ENCODE measurements around the gene SYCP3. TPM values are rescaled to one million over a fixed set of nuclear protein-coding genes. Genes with fewer than 3 reads are reported as not detected.
A peak's percentile ranks its signal among the peaks of the same experiment; 100 is the strongest.

Gene SYCP3
- total and polyA plus RNA-seq, 2 of the 13 experiments (the other 11 are each of a cell fraction or from before 2014, with no cell fraction given), result not detected

DNA sequence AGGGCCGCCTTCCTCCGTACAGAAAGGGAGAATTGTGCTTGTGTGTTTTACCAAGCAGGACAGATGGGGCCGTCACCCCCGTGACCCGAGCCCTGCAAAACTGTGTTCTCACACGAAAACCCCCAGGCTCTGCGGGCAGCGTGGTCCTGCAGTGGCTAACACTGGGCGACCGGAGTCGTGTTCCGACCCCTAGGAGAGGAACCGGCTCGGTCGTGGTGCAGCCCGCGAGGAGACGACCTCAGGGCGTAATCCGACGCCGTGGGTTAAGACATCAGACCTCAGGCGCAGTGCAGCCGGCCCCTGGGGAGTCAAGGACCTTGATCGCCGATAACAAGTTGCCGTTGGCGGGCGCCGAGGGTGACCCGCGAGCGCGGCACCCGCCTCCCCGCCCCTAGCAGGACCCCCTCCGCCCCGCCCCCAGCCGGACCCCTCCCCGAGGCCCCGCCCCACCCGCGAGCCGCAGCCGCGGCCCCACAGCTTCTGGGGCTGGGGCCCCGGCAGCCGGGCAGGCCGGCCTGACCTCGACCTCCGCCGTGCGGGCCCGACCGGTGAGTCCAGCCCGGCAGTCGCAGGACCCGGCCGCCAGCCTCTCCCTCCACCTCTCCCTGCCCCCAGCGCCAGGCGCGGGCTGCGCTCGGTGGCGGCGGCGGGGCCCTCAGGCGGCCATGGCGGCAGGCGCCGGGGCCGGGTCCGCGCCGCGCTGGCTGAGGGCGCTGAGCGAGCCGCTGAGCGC is 41.9 kb downstream of the SYCP3 start, which contains the start of gene CHPT1 (continued):
- TF ChIP-seq, protein P1, sequence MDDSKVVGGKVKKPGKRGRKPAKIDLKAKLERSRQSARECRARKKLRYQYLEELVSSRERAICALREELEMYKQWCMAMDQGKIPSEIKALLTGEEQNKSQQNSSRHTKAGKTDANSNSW (CRISPR knock-in tag; IDR thresholded peaks at IDR 0.05; ENCODE audit: borderline replicate concordance), result no peak
- TF ChIP-seq MED1 (CRISPR knock-in tag; IDR thresholded peaks at IDR 0.05), result peak; percentile 61
- TF ChIP-seq, protein P2, sequence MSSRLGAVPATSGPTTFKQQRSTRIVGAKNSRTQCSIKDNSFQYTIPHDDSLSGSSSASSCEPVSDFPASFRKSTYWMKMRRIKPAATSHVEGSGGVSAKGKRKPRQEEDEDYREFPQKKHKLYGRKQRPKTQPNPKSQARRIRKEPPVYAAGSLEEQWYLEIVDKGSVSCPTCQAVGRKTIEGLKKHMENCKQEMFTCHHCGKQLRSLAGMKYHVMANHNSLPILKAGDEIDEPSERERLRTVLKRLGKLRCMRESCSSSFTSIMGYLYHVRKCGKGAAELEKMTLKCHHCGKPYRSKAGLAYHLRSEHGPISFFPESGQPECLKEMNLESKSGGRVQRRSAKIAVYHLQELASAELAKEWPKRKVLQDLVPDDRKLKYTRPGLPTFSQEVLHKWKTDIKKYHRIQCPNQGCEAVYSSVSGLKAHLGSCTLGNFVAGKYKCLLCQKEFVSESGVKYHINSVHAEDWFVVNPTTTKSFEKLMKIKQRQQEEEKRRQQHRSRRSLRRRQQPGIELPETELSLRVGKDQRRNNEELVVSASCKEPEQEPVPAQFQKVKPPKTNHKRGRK (CRISPR knock-in tag; IDR thresholded peaks at IDR 0.05), result no peak
- TF ChIP-seq RFXANK (CRISPR knock-in tag; IDR thresholded peaks at IDR 0.05), result no peak
- TF ChIP-seq ZBTB3 (CRISPR knock-in tag; IDR thresholded peaks at IDR 0.05; ENCODE audit: borderline replicate concordance, low read depth), result no peak
- TF ChIP-seq PTBP1 (IDR thresholded peaks at IDR 0.05; ENCODE audit: low read depth, low read length, poor library complexity, severe bottlenecking), result no peak
- no peak for TF ChIP-seq ZKSCAN8 (CRISPR knock-in tag; IDR thresholded peaks at IDR 0.05; ENCODE audit: borderline replicate concordance)
- no peak for TF ChIP-seq POLR2AphosphoS2 (IDR thresholded peaks at IDR 0.05; ENCODE audit: low read depth, low read length)
- TF ChIP-seq ARNTL (CRISPR knock-in tag; IDR thresholded peaks at IDR 0.05), result no peak
- TF ChIP-seq MXI1 (IDR thresholded peaks at IDR 0.05; ENCODE audit: borderline replicate concordance, low read depth, low read length), result peak; percentile 8; the same call in 2 of the 3 replicates
- peak; percentile 58; the same call in 1 of the 2 replicates for TF ChIP-seq E2F2 (CRISPR knock-in tag; IDR thresholded peaks at IDR 0.05; ENCODE audit: borderline replicate concordance)
- no peak for TF ChIP-seq TCF12 (IDR thresholded peaks at IDR 0.05)
- no peak for TF ChIP-seq TCF12 (CRISPR knock-in tag; IDR thresholded peaks at IDR 0.05)
- no peak for TF ChIP-seq GPBP1L1 (CRISPR knock-in tag; IDR thresholded peaks at IDR 0.05)
- no peak for TF ChIP-seq BCL3 (CRISPR knock-in tag; IDR thresholded peaks at IDR 0.05)
- peak; percentile 66 for TF ChIP-seq POLR2AphosphoS5 (IDR thresholded peaks at IDR 0.05; ENCODE audit: low read depth, low read length)
- TF ChIP-seq MAX (IDR thresholded peaks at IDR 0.05), result 0 out of 2 replicates have a peak, but pooled peaks have one; percentile 20
- no peak; the same call in 1 of the 2 replicates for TF ChIP-seq ZNF747 (CRISPR knock-in tag; IDR thresholded peaks at IDR 0.05; ENCODE audit: borderline replicate concordance)
- TF ChIP-seq, protein P3, sequence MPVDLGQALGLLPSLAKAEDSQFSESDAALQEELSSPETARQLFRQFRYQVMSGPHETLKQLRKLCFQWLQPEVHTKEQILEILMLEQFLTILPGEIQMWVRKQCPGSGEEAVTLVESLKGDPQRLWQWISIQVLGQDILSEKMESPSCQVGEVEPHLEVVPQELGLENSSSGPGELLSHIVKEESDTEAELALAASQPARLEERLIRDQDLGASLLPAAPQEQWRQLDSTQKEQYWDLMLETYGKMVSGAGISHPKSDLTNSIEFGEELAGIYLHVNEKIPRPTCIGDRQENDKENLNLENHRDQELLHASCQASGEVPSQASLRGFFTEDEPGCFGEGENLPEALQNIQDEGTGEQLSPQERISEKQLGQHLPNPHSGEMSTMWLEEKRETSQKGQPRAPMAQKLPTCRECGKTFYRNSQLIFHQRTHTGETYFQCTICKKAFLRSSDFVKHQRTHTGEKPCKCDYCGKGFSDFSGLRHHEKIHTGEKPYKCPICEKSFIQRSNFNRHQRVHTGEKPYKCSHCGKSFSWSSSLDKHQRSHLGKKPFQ (CRISPR knock-in tag; IDR thresholded peaks at IDR 0.05; ENCODE audit: insufficient replicate concordance), result peak; percentile 41
- no peak for TF ChIP-seq RBM22 (optimal IDR thresholded peaks at IDR 0.05; ENCODE audit: low read length)
- peak; percentile 75; the same call in 1 of the 2 replicates for TF ChIP-seq ERF (CRISPR knock-in tag; IDR thresholded peaks at IDR 0.05)
- TF ChIP-seq SNRNP70 (IDR thresholded peaks at IDR 0.05; ENCODE audit: low read depth, low read length), result no peak
